ENCODE data around the gene ANO7.

The ANO7 gene

GRCh38 chr2:241188361-241189092, at the start of gene ANO7:
ANO7 (plus strand) TSS chr2:241188677; CDS start chr2:241190064, 1,387 bp downstream.
- no peak for DNase-seq (ENCODE audit: low spot score)

GRCh38 chr2:241139531-241140444, 48.7 kb upstream of the ANO7 start:
- no peak for DNase-seq (ENCODE audit: low spot score)

- DNase-seq (ENCODE audit: low spot score): no peak
These were observed 48.0 kb upstream of the ANO7 start for GRCh38 chr2:241140445-241140840.

GRCh38 chr2:241141214-241141770, 47.2 kb upstream of the ANO7 start:
- DNase-seq (ENCODE audit: low spot score): no peak

- no peak for DNase-seq (ENCODE audit: low spot score)
These were observed 46.4 kb upstream of the ANO7 start for GRCh38 chr2:241142063-241142462.

- no peak for DNase-seq (ENCODE audit: low spot score)
These were observed 45.9 kb upstream of the ANO7 start for GRCh38 chr2:241142593-241142992.

- DNase-seq (ENCODE audit: low spot score): no peak
These were observed 42.2 kb upstream of the ANO7 start for GRCh38 chr2:241146286-241146685.

GRCh38 chr2:241147336-241147735, 41.1 kb upstream of the ANO7 start:
- DNase-seq (ENCODE audit: low spot score): no peak

- no peak for DNase-seq (ENCODE audit: low spot score)
These were observed 40.2 kb upstream of the ANO7 start for GRCh38 chr2:241148239-241148638.

- peak; percentile 97 for DNase-seq (ENCODE audit: low spot score)
These were observed 39.4 kb upstream of the ANO7 start, which contains the start of gene PASK for GRCh38 chr2:241148891-241149674. PASK (minus strand) TSS chr2:241149472; CDS start chr2:241143032, 6,440 bp downstream.

GRCh38 chr2:241149675-241149924, 38.9 kb upstream of the ANO7 start:
- DNase-seq (ENCODE audit: low spot score): no peak

GRCh38 chr2:241149925-241150659, 38.4 kb upstream of the ANO7 start, which contains the start of gene PPP1R7:
PPP1R7 (plus strand) TSS chr2:241150467; CDS start chr2:241150496, 29 bp downstream.
- peak; percentile 99 for DNase-seq (ENCODE audit: low spot score)

- peak; percentile 23 for DNase-seq (ENCODE audit: low spot score)
These were observed 37.6 kb upstream of the ANO7 start for GRCh38 chr2:241150660-241151530.

- no peak for DNase-seq (ENCODE audit: low spot score)
These were observed 36.4 kb upstream of the ANO7 start for GRCh38 chr2:241151934-241152660.

- DNase-seq (ENCODE audit: low spot score): no peak
These were observed 34.9 kb upstream of the ANO7 start for GRCh38 chr2:241153616-241154015.

- DNase-seq (ENCODE audit: low spot score): no peak
These were observed 33.6 kb upstream of the ANO7 start for GRCh38 chr2:241154915-241155314.

GRCh38 chr2:241155936-241156335, 32.5 kb upstream of the ANO7 start:
- DNase-seq (ENCODE audit: low spot score): no peak

- DNase-seq (ENCODE audit: low spot score): no peak
These were observed 31.5 kb upstream of the ANO7 start for GRCh38 chr2:241156971-241157441.

GRCh38 chr2:241157841-241158545, 30.5 kb upstream of the ANO7 start:
- no peak for DNase-seq (ENCODE audit: low spot score)

All from HuH-7 (cell line).